ENCODE data around the gene SSX2IP.
"Not testable (repeated sequence)": the region's sequence is repeated elsewhere in the genome, so short reads cannot be mapped to it uniquely, and the experiment has no call there.

The SSX2IP gene

GRCh38 chr1:84603941-84604830 is 86.1 kb downstream of the SSX2IP start:
- no peaks in the 10 kb centered on the region for H3K27me3 Mint-ChIP-seq (ENCODE audit: low read depth)
- H3K27ac Mint-ChIP-seq: no peak overlapping the region
- peaks cover 33% of the 10 kb centered on the region for H3K9me3 Mint-ChIP-seq
- H3K4me1 Mint-ChIP-seq (ENCODE audit: low read depth): peaks cover 5% of the 10 kb centered on the region
- no peak overlapping the region for H3K4me3 Mint-ChIP-seq
- peaks cover 7% of the 10 kb centered on the region for H3K36me3 Mint-ChIP-seq (ENCODE audit: low read depth)

GRCh38 chr1:84603223-84603622 is 87.0 kb downstream of the SSX2IP start:
- H3K9me3 Mint-ChIP-seq: peaks cover 33% of the 10 kb centered on the region
- peaks cover 13% of the 10 kb centered on the region for H3K4me1 Mint-ChIP-seq (ENCODE audit: low read depth)
- H3K27ac Mint-ChIP-seq: no peak overlapping the region
- no peaks in the 10 kb centered on the region for H3K27me3 Mint-ChIP-seq (ENCODE audit: low read depth)
- H3K4me3 Mint-ChIP-seq: no peak overlapping the region
- peaks cover 7% of the 10 kb centered on the region for H3K36me3 Mint-ChIP-seq (ENCODE audit: low read depth)

GRCh38 chr1:84600796-84601195 is 89.5 kb downstream of the SSX2IP start:
- H3K27me3 Mint-ChIP-seq (ENCODE audit: low read depth): no peaks in the 10 kb centered on the region
- peaks cover 22% of the 10 kb centered on the region for H3K9me3 Mint-ChIP-seq
- peaks cover 13% of the 10 kb centered on the region for H3K4me1 Mint-ChIP-seq (ENCODE audit: low read depth)
- H3K27ac Mint-ChIP-seq: no peak overlapping the region
- no peak overlapping the region for H3K4me3 Mint-ChIP-seq
- H3K36me3 Mint-ChIP-seq (ENCODE audit: low read depth): peaks cover 1% of the 10 kb centered on the region

- Mint-ChIP-seq H3K9me3 (peaks cover 12% of the 10 kb centered on the region), H3K4me3 (no peak overlapping the region), H3K27ac (no peak overlapping the region)
Measured at GRCh38 chr1:84598846-84599741, 91.2 kb downstream of the SSX2IP start.

GRCh38 chr1:84598418-84598817 is 91.8 kb downstream of the SSX2IP start:
- peaks cover 13% of the 10 kb centered on the region for H3K4me1 Mint-ChIP-seq (ENCODE audit: low read depth)
- no peak overlapping the region for H3K4me3 Mint-ChIP-seq
- peaks cover 3% of the 10 kb centered on the region for H3K27me3 Mint-ChIP-seq (ENCODE audit: low read depth)
- H3K36me3 Mint-ChIP-seq (ENCODE audit: low read depth): no peaks in the 10 kb centered on the region
- peaks cover 18% of the 10 kb centered on the region for H3K9me3 Mint-ChIP-seq
- H3K27ac Mint-ChIP-seq: no peak overlapping the region

More at GRCh38 chr1:84598846-84599741, 91.2 kb downstream of the SSX2IP start:
- no peaks in the 10 kb centered on the region for H3K27me3 Mint-ChIP-seq (ENCODE audit: low read depth)
- H3K4me1 Mint-ChIP-seq (ENCODE audit: low read depth): peaks cover 13% of the 10 kb centered on the region
- H3K36me3 Mint-ChIP-seq (ENCODE audit: low read depth): no peaks in the 10 kb centered on the region

GRCh38 chr1:84597011-84597410 is 93.2 kb downstream of the SSX2IP start:
- Mint-ChIP-seq H3K4me3 (no peak overlapping the region), H3K27ac (no peak overlapping the region), H3K9me3 (peaks cover 18% of the 10 kb centered on the region), H3K36me3 (ENCODE audit: low read depth) (no peaks in the 10 kb centered on the region), H3K27me3 (ENCODE audit: low read depth) (peaks cover 10% of the 10 kb centered on the region), H3K4me1 (ENCODE audit: low read depth) (peaks cover 13% of the 10 kb centered on the region)

- H3K9me3 Mint-ChIP-seq: peaks cover 20% of the 10 kb centered on the region
- peaks cover 13% of the 10 kb centered on the region for H3K4me1 Mint-ChIP-seq (ENCODE audit: low read depth)
- H3K4me3 Mint-ChIP-seq; H3K36me3 Mint-ChIP-seq (ENCODE audit: low read depth); H3K27ac Mint-ChIP-seq: not testable (repeated sequence)
- H3K27me3 Mint-ChIP-seq (ENCODE audit: low read depth): peaks cover 16% of the 10 kb centered on the region
Measured at GRCh38 chr1:84594959-84595358, 95.3 kb downstream of the SSX2IP start.
